NCI-H2107 treated with DMSO at 0.1 percent for 48 hours (cell line): ENCODE data around the gene BCR.
A peak's percentile ranks its signal among the peaks of the same experiment; 100 is the strongest.

ENCODE experiments used
- DNase-seq: peaks from one replicate; lab custom pipeline; 2025; ENCODE audit not compliant: unreplicated experiment; lab: John Stamatoyannopoulos, UW

The BCR gene

GRCh38 chr22:23227380-23227779 lies 47.1 kb downstream of the BCR start:
- DNase-seq = no peak

GRCh38 chr22:23228503-23228902 lies 48.2 kb downstream of the BCR start:
- DNase-seq = no peak

- DNase-seq = no peak
Observed at GRCh38 chr22:23229646-23230045, 49.3 kb downstream of the BCR start.

GRCh38 chr22:23230348-23231068 lies 50.2 kb downstream of the BCR start:
- DNase-seq = no peak

GRCh38 chr22:23231471-23232093 lies 51.3 kb downstream of the BCR start:
- no peak for DNase-seq

- no peak for DNase-seq
Observed at GRCh38 chr22:23232094-23232905, 52.0 kb downstream of the BCR start.

GRCh38 chr22:23233084-23233531 lies 52.8 kb downstream of the BCR start:
- no peak for DNase-seq

GRCh38 chr22:23233752-23234408 lies 53.6 kb downstream of the BCR start:
- DNase-seq = no peak

- no peak for DNase-seq
Observed at GRCh38 chr22:23234409-23235161, 54.3 kb downstream of the BCR start.

GRCh38 chr22:23235425-23235824 lies 55.1 kb downstream of the BCR start:
- no peak for DNase-seq

GRCh38 chr22:23236026-23236425 lies 55.7 kb downstream of the BCR start:
- no peak for DNase-seq

GRCh38 chr22:23236440-23237184 lies 56.3 kb downstream of the BCR start:
- no peak for DNase-seq

- DNase-seq = peak; percentile 81
Observed at GRCh38 chr22:23237201-23237798, 57.0 kb downstream of the BCR start.

GRCh38 chr22:23237841-23238240 lies 57.5 kb downstream of the BCR start:
- no peak for DNase-seq

GRCh38 chr22:23238707-23239106 lies 58.4 kb downstream of the BCR start:
- no peak for DNase-seq

GRCh38 chr22:23239429-23239828 lies 59.1 kb downstream of the BCR start:
- DNase-seq = no peak

GRCh38 chr22:23240639-23241389 lies 60.5 kb downstream of the BCR start:
- DNase-seq = no peak

- DNase-seq = no peak
Observed at GRCh38 chr22:23241562-23242472, 61.5 kb downstream of the BCR start.
